GM21381 (cell line): ENCODE results near the gene EGLN3.
"Not testable (repeated sequence)": the region's sequence is repeated elsewhere in the genome, so short reads cannot be mapped to it uniquely, and the experiment has no call there.

Experiments used
- ATAC-seq: cut with Tn5 transposase; IDR thresholded peaks from one replicate; pipeline ENCODE4 v1.9.1; 2021; ENCODE audit warnings: mild to moderate bottlenecking, moderate library complexity; ENCODE audit not compliant: unreplicated experiment

Gene EGLN3

DNA sequence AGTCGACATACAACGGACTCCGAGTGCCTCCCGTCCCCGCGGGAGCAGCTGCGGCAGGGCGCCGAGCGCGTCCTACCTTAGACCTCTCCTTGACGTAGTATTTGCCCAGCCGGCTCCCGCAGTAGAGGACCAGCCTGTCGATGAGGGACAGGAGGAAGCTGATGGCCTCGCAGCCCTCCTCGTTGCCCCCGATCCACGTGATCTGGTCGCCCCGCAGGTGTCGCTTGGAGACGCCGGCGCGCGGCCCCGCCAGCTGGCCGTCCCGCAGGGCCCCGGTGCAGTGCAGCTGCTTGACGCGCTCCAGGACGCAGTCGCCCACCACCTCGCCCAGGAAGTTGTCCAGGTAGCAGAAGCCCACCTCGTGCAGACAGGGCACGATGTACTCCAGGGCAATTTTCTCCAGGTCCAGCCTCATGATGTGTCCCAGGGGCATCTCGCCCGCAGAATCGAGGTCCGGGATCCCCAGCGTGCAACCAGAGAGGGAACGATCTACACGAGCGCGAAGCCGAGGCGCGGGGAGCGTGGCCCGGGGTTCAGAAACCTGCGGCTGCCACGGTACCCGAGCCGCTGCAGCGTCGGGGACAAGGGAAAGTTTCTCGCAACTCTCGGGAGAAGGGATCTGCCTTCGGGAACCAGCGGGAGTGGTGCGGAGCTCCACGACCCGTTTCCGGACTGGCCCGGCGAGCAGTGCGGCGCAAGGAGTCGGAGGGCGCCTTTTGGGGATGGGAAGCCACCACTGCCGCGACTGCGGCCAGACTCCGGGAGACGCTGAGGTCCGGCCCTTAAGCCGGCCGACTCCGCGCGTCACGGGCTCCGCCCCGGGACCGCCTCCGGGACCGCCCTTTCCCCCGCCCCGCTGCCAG is at the start of gene EGLN3:
TSS of gene EGLN3 (minus strand) at position 755 of the 863 bp plus-strand sequence. CDS start at position 433, 322 bp downstream.
- ATAC-seq: peak; percentile 84

DNA sequence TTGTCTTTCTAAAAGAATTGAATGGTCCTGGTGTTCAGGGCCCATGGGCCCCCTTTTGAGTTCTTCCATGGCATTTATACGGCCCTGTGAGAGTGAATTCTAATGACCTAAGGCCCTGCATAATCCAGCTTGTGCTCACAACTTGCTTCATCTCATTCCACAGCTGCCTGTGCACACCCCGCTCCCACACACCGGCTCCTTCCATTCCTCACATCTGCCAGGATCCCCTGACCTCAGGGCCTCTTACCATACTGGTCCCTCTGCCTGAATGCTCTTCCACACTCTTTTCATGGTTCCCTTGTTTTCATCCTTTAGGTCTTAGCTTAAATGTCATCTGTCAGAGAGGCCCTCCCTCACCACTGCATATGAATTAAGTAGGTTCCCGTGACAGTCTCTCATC is 49.5 kb upstream of the EGLN3 start:
- ATAC-seq: no peak

DNA sequence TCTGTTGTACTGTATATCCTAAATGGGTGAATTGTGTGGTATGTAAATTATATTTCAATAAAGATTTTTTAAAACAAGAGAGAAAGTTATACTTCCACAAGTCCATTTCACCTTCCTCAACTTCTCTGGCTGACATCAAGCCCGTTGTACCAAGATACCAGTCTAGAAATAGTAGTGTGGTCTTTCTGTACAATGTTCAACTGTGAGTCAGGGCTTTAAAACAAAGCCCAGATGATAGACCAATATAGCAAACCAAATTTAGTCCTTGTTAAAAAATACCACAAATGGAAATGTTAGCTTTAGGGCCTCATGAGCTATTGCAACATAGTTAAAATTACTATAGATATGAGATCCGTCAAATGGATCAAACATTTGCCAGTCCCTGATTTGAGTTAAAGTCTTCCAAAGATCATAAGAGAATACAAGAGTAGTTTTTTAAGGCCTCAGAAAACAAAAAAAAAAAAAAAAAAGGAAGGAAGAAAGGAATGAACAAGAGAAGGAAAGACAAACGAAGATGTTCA is 49.0 kb upstream of the EGLN3 start:
- no peak for ATAC-seq

DNA sequence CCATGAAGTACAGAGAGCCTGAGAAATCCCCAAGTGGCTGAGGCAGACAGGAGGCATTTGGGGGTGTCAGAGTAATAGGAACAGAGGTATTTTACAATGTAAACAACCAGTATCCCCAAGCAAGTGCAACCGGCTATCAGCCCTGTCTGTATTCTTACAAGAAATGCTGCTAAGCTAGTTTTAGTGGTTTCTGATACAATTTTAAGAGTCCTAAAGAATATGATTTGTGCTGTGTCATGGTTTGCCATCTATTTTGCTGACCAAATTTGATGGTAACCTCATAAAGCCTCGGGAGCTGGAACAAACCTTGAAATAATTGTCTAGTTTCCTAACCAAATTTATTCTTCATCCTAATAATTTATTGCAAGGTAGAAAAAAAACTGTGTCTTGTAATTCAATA is 46.7 kb upstream of the EGLN3 start:
- ATAC-seq: no peak

DNA sequence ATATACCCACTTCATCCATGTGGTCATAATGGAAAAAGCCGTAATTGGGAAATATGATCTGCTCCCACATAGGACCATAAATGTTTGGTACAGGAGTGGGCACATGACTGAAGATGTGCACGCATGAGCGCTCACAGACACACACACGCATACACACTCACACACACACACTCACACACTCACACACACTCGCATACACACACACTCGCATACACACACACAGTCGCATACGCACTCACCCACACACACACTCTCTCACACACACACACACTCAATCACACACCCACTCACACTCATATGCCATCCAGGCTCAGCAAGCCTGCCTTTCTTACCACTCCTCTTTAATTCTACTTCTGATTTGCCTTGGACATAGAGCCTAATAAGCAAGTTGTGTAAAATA is 45.6 kb upstream of the EGLN3 start:
- no peak for ATAC-seq

DNA sequence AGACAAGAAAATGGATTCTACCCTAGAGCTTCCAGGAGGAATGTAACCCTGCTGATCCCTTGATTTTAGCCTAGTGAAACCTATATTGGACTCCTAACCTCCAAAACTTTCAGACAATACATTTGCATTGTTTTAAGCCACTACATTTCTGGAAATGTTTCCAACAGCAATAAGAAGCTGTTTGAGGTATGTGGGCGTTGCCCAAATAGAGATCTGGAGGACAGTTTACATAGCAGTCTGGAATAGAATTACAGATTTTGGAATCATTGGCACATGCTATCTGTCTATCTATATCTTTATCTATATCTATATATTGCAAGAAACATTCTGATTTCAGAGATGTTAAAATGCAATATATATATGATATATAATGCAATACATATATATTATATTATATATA is 42.4 kb upstream of the EGLN3 start:
- ATAC-seq: no peak

DNA sequence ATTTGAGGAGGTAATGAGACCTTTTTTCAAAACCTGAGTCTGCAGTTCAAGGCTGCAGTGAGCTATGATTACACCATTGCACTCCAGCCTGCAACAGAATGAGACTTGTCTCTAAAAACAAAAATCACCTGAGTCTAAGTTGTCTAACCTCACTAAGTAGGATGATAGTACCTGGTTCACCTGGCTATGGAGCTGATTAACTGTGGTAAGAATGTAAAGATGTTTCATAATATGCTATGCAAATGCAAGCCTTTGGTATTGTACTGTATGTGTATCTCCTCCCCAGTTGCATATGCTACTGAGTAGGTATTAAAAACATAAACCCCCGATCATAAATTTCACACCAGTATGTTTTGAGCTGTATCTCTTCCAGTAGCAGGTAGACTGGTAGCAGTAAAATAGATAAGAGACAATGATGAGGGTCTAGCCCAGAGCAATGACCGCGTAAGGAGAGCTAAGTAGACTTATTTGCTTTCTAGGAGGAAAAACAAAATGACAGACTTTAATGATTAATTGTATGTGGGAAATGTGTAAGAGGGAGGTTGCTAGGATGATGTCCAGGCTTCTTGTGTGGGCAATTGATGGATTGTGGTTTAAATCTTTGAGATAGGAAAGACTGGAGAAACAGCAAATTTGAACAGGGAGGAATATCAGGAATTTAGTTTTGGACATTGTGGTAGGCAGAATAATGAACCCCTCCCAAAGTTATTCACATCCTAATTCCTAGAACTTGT is 41.6 kb upstream of the EGLN3 start:
- ATAC-seq: no peak

DNA sequence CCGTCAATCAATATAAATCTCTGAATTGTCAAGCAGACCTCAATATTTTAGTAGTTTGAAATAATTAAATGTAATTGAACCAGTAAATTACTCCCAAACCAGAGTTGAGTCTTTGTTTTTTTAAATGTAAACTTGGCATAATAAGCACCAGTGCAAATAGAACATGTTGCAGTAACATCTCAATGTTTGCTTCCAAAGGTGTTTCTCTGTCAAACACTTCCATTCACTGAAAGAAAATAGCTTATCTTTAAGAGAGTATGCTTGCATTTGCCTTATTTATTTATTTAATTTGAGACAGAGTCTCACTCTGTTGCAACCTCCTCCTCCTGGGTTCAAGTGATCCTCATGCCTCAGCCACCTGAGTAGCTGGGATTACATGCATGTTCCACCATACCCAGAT is 39.9 kb upstream of the EGLN3 start:
- no peak for ATAC-seq

DNA sequence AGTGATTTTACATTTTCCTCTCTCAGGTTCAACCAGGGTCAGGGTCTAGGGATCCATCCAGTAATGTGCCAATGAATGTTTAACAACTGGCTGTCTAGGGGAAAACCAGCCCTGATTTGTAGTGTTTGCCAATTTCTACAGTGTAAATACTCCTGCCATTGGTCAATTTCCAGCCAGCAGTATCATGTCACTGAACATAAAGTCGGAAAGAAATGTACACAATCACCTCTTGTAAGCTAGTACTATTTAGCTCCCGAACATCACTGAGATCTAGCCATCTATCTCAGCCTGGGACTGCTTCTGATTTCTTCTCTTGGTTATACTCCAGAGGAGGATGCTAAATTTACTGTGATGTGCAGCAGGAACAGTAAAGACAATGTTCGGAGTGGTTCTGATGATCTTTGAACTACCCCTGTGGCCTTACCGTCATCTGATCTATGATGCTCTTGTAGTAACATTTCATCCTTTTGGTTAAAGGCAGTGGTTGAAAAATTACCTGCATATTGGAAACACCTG is 36.7 kb upstream of the EGLN3 start:
- ATAC-seq: no peak

DNA sequence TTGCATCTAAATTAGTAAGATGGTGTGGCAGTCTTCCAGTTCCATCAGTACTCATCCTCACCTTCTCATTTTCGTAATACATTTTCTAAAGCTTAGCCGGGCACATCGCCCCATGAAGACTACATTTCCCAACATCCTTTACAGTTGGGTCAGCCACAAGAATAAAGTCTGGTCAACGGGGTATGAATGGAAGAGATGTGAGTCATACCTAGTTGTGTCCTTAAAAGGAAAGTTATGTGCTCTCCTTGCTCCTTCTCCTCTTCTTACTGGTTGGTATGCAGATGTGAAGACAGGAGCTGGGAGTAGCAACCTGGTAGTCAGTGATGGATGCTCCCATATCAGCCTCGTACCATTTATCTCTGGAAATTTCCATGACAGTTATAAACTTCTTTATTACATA is 35.9 kb upstream of the EGLN3 start:
- ATAC-seq: no peak

DNA sequence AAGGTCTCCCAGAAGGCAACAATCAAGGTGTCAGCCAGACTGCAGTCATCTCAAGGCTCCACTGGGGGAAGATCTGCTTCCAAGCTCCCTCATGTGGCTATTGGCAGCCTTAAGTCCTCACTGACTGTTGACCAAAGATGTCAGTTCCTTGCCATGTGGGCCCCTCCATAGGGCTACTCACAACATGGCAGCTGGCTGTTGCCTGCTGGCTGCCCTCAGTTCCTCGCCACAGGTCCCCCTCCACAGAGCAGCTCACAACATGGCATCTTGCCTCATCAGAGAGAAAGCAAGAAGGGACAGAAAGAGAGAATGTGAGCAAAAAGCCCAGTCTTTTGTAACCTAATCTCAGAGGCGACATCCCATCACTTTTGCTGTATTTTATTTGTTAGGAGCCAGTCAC is 34.4 kb upstream of the EGLN3 start:
- no peak for ATAC-seq

DNA sequence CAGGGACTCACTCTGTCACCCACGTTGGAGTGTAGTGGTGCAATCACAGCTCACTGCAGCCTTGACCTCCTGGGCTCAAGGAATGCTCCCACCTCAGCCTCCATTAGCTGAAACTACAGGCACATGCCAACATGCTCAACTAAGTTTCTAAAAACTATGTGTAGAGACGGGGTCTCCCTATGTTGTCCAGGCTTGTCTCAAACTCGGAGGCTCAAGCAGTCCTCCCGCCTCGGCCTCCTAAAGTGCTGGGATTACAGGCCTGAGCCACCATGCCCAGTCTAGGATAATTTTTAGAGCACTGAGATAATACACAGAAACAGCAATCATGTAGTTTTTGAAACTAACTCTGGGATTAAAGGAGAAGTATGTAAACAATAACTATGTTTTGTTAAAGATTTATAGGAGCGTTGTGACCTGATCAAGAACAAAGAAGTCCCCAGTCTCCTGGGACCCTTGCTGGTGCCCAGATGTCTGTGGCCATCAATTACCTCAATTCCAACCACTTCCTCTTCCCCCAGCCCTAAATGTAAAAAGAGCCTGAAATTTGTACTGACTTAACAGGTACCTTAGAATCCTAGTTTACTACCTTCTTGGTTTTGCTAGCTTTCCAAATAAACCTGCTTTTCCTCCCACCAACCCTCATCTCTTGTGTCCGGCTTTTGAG is 28.9 kb upstream of the EGLN3 start:
- ATAC-seq: peak; percentile 69

DNA sequence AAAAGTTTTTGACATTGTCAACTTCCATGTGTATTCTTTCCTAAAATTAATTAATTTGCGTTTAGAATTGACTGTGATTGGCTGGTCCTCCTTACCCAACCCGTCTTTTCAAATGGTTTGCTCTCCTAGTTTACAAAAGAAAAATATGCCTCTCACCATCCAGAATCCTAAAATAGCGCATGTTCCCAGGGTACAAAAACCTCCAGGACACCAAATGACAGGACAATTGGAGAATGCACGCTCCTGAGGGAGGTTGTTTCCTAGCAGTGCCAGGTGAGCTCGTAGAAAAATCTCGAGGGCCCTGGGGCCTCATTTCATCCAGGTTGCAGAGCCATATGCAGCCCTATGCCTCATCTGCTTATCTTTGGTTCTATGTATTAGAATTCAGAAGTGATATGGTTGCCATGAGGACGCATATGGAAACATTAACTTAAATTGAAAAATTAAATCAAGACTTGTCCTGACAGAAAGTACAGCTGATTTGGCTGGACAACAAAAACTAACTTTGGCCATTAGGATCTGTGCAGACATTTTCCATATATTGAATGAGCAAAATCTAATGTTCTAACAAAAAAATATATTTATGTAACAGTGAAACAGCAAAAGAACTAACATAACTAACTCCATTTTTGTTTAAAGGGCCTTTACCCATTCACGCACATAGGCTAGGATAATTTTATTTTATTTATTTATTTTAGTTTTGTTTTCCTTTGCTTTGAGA is 28.2 kb upstream of the EGLN3 start:
- no peak for ATAC-seq

DNA sequence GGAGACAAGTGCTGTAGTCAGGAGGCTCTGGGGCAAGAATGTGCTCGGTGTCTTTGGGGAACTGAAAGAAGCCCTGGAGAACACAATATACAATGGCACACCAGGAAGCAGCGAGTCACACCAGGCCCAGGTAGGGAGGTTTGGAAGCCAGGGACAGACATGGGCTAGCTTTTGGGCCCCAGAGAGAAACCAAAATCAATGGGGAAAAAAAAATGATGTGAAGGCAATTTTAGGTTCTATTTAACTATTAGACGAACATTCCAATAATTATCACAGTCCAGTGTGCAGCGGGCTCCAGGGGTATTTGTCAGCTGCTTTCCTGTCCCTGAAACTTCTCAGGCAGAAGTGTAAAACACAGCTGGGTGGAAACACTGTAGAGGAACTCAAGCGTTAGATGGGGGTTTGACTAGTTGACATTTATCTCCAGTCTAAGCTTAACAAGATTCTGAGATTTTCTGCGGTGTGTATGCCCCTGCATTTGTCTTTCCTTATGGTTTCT is 21.8 kb upstream of the EGLN3 start:
- ATAC-seq: peak; percentile 92

DNA sequence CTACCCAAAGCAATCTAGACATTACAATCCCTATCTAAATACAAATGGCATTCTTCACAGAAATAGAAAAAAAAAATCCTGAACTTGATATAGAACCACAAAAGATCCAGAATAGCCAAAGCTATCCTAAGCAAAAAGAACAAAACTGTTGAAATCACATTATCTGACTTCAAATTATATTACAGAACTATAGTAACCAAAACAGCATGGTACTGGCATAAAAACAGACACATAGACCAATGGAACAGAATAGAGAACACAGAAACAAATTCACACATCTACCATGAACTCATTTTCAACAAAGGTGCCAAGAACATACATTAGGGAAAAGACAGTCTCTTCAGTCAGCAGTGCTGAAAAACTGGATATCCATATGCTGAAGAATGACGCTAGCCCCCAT is 19.0 kb upstream of the EGLN3 start:
- not testable (repeated sequence) for ATAC-seq

DNA sequence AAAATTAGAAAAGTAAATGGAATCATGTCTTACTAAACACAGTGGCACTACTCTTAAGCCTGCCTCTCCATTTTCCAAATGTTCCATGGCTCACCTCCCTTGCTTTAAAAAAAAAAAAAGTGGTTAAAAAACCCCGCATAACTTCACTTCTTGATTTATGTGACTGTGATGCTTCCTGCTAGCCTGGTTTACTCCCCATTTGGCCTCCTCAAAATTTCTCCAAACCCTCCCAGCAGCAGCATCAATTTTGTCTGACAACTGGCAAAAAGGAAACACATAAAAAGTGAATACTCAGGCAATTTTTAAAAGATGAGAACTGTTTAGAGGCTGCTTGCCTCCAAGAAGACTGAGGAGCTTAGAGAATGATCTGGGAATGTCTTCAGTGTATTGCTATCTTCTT is 17.8 kb upstream of the EGLN3 start:
- ATAC-seq: no peak

DNA sequence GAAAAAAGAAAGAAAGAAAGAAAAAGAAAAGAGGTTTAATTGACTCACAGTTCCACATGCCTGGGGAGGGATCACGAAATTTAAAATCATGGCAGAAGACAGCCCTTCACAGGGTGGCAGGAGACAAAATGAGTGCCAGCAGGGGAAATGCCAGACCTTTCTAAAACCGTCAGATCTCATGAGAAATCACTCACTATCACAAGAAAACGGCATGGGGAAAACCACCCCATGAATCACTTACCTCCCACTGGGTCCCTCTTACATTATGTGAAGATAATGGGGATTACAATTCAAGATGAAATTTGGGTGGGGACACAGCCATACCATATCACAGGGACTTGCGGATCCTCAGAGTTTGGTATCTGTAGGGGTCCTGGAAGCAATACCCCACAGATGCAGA is 16.3 kb upstream of the EGLN3 start:
- no peak for ATAC-seq

DNA sequence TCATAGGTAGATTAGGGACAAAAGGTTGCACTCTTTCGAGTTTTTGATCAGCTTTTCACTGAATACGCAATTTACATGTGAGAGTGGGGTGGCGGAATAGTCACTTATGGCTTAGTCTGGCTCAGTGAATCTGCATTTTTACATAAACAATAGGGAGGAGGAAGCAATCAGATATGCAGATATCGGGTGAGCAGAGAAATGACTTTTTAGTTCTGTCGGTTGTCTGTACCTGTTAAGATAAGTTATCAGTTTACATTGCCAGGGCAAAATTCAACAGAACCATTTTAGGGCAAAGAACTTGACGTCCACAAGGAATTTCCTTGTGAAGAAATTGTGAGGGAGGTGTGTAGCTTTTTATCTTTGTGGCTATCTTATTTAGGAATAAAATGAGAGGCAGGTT is 15.4 kb upstream of the EGLN3 start:
- no peak for ATAC-seq

DNA sequence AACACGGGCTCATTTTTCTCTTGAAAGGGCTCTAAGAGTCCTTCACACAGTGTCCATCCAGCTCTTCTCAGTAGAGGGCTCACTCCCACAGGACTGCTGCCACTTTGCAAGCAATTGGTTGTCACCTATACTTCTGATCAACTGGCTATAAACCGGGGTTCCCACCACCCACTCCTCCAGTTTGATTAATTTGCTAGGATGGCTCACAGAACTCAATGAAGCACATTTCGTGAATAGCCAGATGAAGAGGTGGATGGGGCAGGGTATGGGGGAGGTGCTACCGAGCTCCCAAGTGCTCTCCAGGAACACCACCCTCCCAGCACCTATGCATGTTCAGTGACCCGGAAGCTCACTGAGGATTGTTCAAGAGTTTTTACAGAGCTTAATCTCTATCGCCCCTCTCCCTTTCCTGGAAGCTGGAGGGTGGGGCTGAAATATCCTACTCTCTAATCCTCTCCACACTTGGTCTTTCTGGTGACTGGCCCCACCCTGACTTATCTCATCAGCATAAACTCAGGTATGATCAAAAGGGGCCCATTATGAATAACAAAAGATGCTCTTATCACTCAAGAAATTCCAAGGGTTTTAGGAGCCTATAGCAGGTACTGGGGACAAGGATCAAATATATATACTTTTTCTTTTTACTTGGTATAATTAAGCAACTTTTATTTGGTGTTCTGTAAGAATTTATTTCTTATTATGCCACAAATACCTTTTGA is 13.9 kb upstream of the EGLN3 start:
- ATAC-seq: no peak

DNA sequence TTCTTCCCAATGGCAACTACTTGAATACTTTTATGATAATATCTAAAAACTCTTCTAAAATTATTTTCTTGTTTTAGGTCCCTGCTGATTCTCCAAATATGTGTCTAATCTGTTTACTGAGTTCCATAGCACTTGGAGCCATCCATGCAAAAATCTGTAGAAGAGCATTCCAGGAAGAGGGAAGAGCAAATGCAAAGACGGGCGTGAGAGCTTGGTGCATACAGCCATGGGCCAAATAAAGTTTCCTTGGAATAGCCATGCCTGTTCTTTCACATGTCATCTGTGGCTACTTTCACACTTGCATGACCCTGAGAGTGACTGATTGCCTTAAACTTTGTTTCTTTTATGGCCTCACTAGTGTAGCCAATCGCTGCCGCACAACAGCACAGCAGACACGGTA is 13.0 kb upstream of the EGLN3 start:
- no peak for ATAC-seq
